HFFc6 (cell line): Measurements from ENCODE around the gene HSPBAP1. TPM values are rescaled to one million over a fixed set of nuclear protein-coding genes. Genes with fewer than 3 reads are reported as not detected.

ENCODE experiments used
- DNase-seq: peaks from one replicate; pipeline ENCODE4 v3.0.0-alpha.2; 2018
- H3K27ac Mint-ChIP-seq: 2 replicates; pipeline ENCODE4 v1.8.0; 2020; ENCODE audit warnings: mild to moderate bottlenecking, mixed read lengths
- H3K27me3 Mint-ChIP-seq: 2 replicates; pipeline ENCODE4 v1.8.0; 2021; ENCODE audit warnings: mild to moderate bottlenecking, moderate library complexity, mixed read lengths; ENCODE audit not compliant: insufficient read depth
- H3K36me3 Mint-ChIP-seq: 2 replicates; pipeline ENCODE4 v1.8.0; 2021; ENCODE audit warnings: low read depth, mixed read lengths
- H3K4me1 Mint-ChIP-seq: 2 replicates; pipeline ENCODE4 v1.8.0; 2020; ENCODE audit warnings: low read depth, mixed read lengths
- H3K4me3 Mint-ChIP-seq: 2 replicates; pipeline ENCODE4 v1.8.0; 2020; ENCODE audit warnings: mild to moderate bottlenecking, moderate library complexity, mixed read lengths
- H3K9me3 Mint-ChIP-seq: 2 replicates; pipeline ENCODE4 v1.8.0; 2020; ENCODE audit warnings: mild to moderate bottlenecking, mixed read lengths
- total RNA-seq, 6 experiments: library from RNA; stranded (reverse); fragmentation: NEBNext Ultra II Directional; extraction: Animal tissue kit (Norgen Biotek cat#: 25700); gene quantifications; 2 replicates in 1 of 6; 3 replicates in 5 of 6; pipeline ENCODE4 v1.2.3, GENCODE V29; 2021
- TF ChIP-seq, protein P1 (sequence below): fragments of 200-600 bp; sonication (generic); IDR thresholded peaks from 2 replicates; pipeline ENCODE4 v1.5.0; 2021; ENCODE audit warnings: antibody characterized with exemption, mild to moderate bottlenecking

HSPBAP1 gene
- total RNA-seq, 6 experiments from 2014 or later = 1.5 to 3.2 (median 2.6) TPM

DNA sequence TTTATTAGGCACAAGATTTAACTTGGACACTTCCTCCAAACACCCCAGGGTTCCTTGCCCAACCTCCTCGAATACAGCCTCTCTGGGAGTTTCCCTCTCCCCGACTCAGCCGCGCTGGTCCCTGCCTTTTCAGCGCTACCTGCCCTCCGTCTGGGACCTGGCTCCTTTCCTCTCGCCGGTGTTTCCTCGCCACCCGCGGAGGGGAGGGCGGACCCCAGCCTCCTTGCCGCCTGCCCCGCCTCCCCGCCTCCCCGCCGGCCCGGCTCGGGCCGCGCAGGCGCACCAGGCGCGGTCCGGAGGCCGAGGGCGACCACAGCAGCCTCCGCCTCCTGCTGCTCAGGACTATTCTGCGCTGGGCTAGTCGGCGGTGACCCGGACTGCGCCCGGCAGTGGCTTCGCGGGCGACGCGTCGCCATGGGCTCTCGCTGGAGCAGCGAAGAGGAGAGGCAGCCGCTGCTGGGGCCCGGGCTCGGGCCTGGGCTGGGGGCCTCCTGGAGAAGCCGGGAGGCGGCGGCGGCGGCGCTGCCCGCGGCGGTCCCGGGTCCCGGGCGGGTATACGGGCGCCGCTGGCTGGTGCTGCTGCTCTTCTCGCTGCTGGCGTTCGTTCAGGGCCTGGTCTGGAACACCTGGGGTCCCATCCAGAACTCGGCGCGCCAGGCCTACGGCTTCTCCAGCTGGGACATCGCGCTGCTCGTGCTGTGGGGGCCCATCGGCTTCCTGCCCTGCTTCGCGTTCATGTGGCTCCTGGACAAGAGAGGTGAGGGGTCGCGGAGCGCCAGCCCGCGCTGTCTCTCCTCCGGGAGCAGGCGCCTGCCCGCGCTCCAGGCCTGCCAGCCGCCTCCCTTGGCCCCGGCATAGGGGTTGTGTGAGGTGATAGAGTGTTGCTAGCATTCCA is 1.4 kb upstream of the HSPBAP1 start, which contains the start of gene SLC49A4:
Gene SLC49A4 (plus strand): TSS at position 291 of the 895 bp plus-strand sequence. CDS start 124 bp downstream, at position 415.
- H3K27ac Mint-ChIP-seq = peak within 1 kb of the TSS; percentile 98
- TF ChIP-seq, protein P1, sequence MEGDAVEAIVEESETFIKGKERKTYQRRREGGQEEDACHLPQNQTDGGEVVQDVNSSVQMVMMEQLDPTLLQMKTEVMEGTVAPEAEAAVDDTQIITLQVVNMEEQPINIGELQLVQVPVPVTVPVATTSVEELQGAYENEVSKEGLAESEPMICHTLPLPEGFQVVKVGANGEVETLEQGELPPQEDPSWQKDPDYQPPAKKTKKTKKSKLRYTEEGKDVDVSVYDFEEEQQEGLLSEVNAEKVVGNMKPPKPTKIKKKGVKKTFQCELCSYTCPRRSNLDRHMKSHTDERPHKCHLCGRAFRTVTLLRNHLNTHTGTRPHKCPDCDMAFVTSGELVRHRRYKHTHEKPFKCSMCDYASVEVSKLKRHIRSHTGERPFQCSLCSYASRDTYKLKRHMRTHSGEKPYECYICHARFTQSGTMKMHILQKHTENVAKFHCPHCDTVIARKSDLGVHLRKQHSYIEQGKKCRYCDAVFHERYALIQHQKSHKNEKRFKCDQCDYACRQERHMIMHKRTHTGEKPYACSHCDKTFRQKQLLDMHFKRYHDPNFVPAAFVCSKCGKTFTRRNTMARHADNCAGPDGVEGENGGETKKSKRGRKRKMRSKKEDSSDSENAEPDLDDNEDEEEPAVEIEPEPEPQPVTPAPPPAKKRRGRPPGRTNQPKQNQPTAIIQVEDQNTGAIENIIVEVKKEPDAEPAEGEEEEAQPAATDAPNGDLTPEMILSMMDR = 0 out of 2 replicates have a peak, but pooled peaks have one; percentile 15
- H3K27me3 Mint-ChIP-seq = no peaks in the 10 kb centered on the region; the same call in 1 of the 2 replicates
- DNase-seq = peak; percentile 55
- H3K4me3 Mint-ChIP-seq = peak within 1 kb of the TSS; percentile 95
- H3K9me3 Mint-ChIP-seq = no peaks in the 10 kb centered on the region
- H3K4me1 Mint-ChIP-seq = peaks cover 25% of the 10 kb centered on the region
- H3K36me3 Mint-ChIP-seq = no peaks in the 10 kb centered on the region

DNA sequence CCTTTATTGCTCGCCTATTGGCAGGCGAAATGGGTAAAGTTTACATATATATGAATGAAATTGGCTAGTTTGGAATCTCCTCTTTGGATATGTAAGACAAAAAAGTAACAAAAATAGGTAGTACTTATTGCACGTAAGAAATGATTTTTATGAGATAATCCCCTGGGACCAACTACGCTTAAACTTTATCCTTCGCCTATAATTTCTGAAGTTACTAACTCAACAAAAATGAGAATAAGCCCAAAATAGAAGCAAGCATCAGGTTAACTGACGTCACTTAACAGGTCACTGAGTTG is 800 bp upstream of the HSPBAP1 start:
- peak overlapping the region; percentile 98 for H3K27ac Mint-ChIP-seq
- H3K4me1 Mint-ChIP-seq = peaks cover 25% of the 10 kb centered on the region
- TF ChIP-seq, protein P1 = no peak
- no peaks in the 10 kb centered on the region for H3K36me3 Mint-ChIP-seq
- no peaks in the 10 kb centered on the region; the same call in 1 of the 2 replicates for H3K27me3 Mint-ChIP-seq
- peak overlapping the region; percentile 95 for H3K4me3 Mint-ChIP-seq
- H3K9me3 Mint-ChIP-seq = no peaks in the 10 kb centered on the region
- DNase-seq = peak; percentile 49

GRCh38 chr3:122789585-122790273 is 3.9 kb downstream of the HSPBAP1 start:
- Mint-ChIP-seq H3K9me3 (no peaks in the 10 kb centered on the region), H3K4me3 (no peak overlapping the region), H3K36me3 (no peaks in the 10 kb centered on the region), H3K4me1 (peaks cover 31% of the 10 kb centered on the region), H3K27me3 (no peaks in the 10 kb centered on the region; the same call in 1 of the 2 replicates), H3K27ac (no peak overlapping the region)
- DNase-seq = no peak
- TF ChIP-seq, protein P1 = no peak

DNA sequence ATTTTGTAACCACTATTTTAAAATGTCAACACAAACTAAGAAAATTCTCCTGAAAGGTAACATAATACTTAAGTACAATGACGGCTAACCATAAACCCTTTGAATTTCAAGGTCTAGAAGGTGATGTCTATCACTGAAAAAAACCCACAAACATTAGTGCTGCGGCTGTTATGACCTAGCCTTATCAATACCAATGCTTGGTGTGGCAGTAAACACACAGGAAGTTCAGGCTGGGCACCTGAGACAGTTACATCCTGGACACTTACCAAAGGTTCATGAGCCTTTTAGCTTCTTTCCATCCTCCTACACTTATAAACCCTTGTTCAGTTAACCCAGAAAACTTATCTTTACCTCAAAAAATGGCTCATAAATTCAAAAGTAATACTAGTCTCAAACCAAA is 5.8 kb downstream of the HSPBAP1 start:
- Mint-ChIP-seq H3K4me3 (no peak overlapping the region), H3K4me1 (peaks cover 29% of the 10 kb centered on the region), H3K36me3 (no peaks in the 10 kb centered on the region), H3K27me3 (no peaks in the 10 kb centered on the region; the same call in none of the 2 replicates), H3K9me3 (no peaks in the 10 kb centered on the region), H3K27ac (no peak overlapping the region)
- TF ChIP-seq, protein P1 = no peak
- DNase-seq = no peak

GRCh38 chr3:122786066-122786465 is 7.6 kb downstream of the HSPBAP1 start:
- TF ChIP-seq, protein P1 = no peak
- Mint-ChIP-seq H3K27me3 (no peaks in the 10 kb centered on the region; the same call in 1 of the 2 replicates), H3K4me1 (peaks cover 29% of the 10 kb centered on the region), H3K27ac (peak overlapping the region; percentile 37), H3K4me3 (peak overlapping the region; percentile 49), H3K36me3 (no peaks in the 10 kb centered on the region), H3K9me3 (peaks cover 3% of the 10 kb centered on the region; the same call in 1 of the 2 replicates)
- DNase-seq = peak; percentile 71
